Fibroblast of lung (primary cell): ENCODE data around the gene BRCA2. TPM values are rescaled to one million over a fixed set of nuclear protein-coding genes. Genes with fewer than 3 reads are reported as not detected.

Experiments used
- DNase-seq, 2 donors: peaks; one replicate each; pipeline versions ENCODE4 v3.0.0 to v3.0.0-alpha.2; 2010; ENCODE audit warnings: low read depth in 2 of 2
- H2AFZ ChIP-seq: 2 replicates; pipeline ENCODE4 v1.5.1; 2012; ENCODE audit warnings: low read length, control low read depth, inconsistent platforms
- H3K27ac ChIP-seq: 2 replicates; pipeline ENCODE4 v1.5.1; 2011; ENCODE audit warnings: low read length, control low read depth; ENCODE audit not compliant: insufficient read depth
- H3K27me3 ChIP-seq: 2 replicates; pipeline ENCODE4 v1.5.1; 2011; ENCODE audit warnings: mild to moderate bottlenecking, low read length; ENCODE audit not compliant: control insufficient read depth, insufficient read depth
- H3K36me3 ChIP-seq: 2 replicates; pipeline ENCODE4 v1.5.1; 2011; ENCODE audit warnings: low read length; ENCODE audit not compliant: control insufficient read depth, insufficient read depth
- H3K4me1 ChIP-seq: 2 replicates; pipeline ENCODE4 v1.5.1; 2011; ENCODE audit warnings: low read length; ENCODE audit not compliant: control insufficient read depth, insufficient read depth; ENCODE audit errors: extremely low read depth
- H3K4me2 ChIP-seq: 2 replicates; pipeline ENCODE4 v1.5.1; 2011; ENCODE audit warnings: low read length, control low read depth; ENCODE audit not compliant: insufficient read depth; ENCODE audit errors: extremely low read depth
- H3K4me3 ChIP-seq, 4 experiments: fragments of 200-600 bp in 1 of 4; sonication (generic) in 1 of 4; replicated peaks in 1 of 4; 2 replicates each; pipeline ENCODE4 v1.5.1; 2011 to 2016; ENCODE audit warnings: low read length in 4 of 4, low read depth in 3 of 4, mild to moderate bottlenecking in 3 of 4, control low read depth in 2 of 4, inconsistent platforms in 1 of 4, mixed read lengths in 1 of 4; ENCODE audit not compliant: insufficient read depth in 1 of 4; ENCODE audit errors: control extremely low read depth in 1 of 4
- H3K79me2 ChIP-seq: 2 replicates; pipeline ENCODE4 v1.5.1; 2012; ENCODE audit warnings: mild to moderate bottlenecking, low read length, inconsistent platforms; ENCODE audit not compliant: control insufficient read depth, insufficient read depth
- H3K9ac ChIP-seq: 2 replicates; pipeline ENCODE4 v1.5.1; 2011; ENCODE audit warnings: mild to moderate bottlenecking, low read length, control low read depth; ENCODE audit not compliant: insufficient read depth
- H3K9me3 ChIP-seq: 2 replicates; pipeline ENCODE4 v1.5.1; 2012; ENCODE audit warnings: low read depth, low read length; ENCODE audit not compliant: control insufficient read depth, insufficient read depth
- H4K20me1 ChIP-seq: 2 replicates; pipeline ENCODE4 v1.5.1; 2011; ENCODE audit warnings: low read length; ENCODE audit not compliant: control insufficient read depth, insufficient read depth; ENCODE audit errors: extremely low read depth
- CTCF ChIP-seq, 2 donors: IDR thresholded peaks in 1 of 2; conservative IDR thresholded peaks in 1 of 2; 1 replicate in 1 of 2; 2 replicates in 1 of 2; pipeline ENCODE4 v1.5.1; 2011 to 2012; ENCODE audit warnings: low read length in 2 of 2, control low read depth in 1 of 2, inconsistent platforms in 1 of 2, low read depth in 1 of 2, mild to moderate bottlenecking in 1 of 2
- EZH2 ChIP-seq: IDR thresholded peaks from 2 replicates; pipeline ENCODE4 v1.5.1; 2012; ENCODE audit warnings: low read length, control low read depth, mild to moderate bottlenecking; ENCODE audit errors: missing control alignments
- polyA plus RNA-seq, 2 donors: library from polyadenylated mRNA; depleted of rRNA in 1 of 2; stranded (reverse) in 1 of 2; unstranded in 1 of 2; fragments of >200 nt; gene quantifications; 2 replicates each; pipeline ENCODE4 v1.2.1, GENCODE V29; 2011 to 2012; ENCODE audit warnings: missing spikeins in 1 of 2
- total RNA-seq: library from RNA; depleted of rRNA; stranded (reverse); fragments of >200 nt; gene quantifications from 2 replicates; pipeline ENCODE4 v1.2.1, GENCODE V29; 2014

The BRCA2 gene
- total and polyA plus RNA-seq, 2 donors (not counting 1 experiment from before 2014, with no cell fraction given), result 2.0 to 4.5 TPM

GRCh38 chr13:32370805-32371204, 55.5 kb downstream of the BRCA2 start:
- no peak overlapping the region for H3K4me3 ChIP-seq
- no peak overlapping the region for H2AFZ ChIP-seq
- no peaks in the 10 kb centered on the region for H3K36me3 ChIP-seq
- no peak overlapping the region for H3K27ac ChIP-seq
- H3K9me3 ChIP-seq, result no peaks in the 10 kb centered on the region
- H3K27me3 ChIP-seq, result no peaks in the 10 kb centered on the region
- H3K79me2 ChIP-seq, result no peaks in the 10 kb centered on the region
- no peak overlapping the region for H3K4me2 ChIP-seq
- TF ChIP-seq CTCF (conservative IDR thresholded peaks at IDR 0.05 in 1 of 2, IDR thresholded peaks at IDR 0.05 in 1 of 2; ENCODE audit: low read depth in 1 of 2, low read length in 2 of 2) (no peak), EZH2 (no peak)
- no peaks in the 10 kb centered on the region for H4K20me1 ChIP-seq
- no peak for DNase-seq
- no peak overlapping the region for H3K9ac ChIP-seq
- H3K4me1 ChIP-seq, result no peaks in the 10 kb centered on the region

- H3K9me3 ChIP-seq, result no peaks in the 10 kb centered on the region
- no peak overlapping the region for H3K4me3 ChIP-seq
- H3K27ac ChIP-seq, result no peak overlapping the region
- TF ChIP-seq CTCF (conservative IDR thresholded peaks at IDR 0.05 in 1 of 2, IDR thresholded peaks at IDR 0.05 in 1 of 2; ENCODE audit: low read depth in 1 of 2, low read length in 2 of 2) (no peak), EZH2 (no peak)
- no peaks in the 10 kb centered on the region for H4K20me1 ChIP-seq
- no peaks in the 10 kb centered on the region for H3K79me2 ChIP-seq
- H3K36me3 ChIP-seq, result no peaks in the 10 kb centered on the region
- H2AFZ ChIP-seq, result no peak overlapping the region
- H3K4me2 ChIP-seq, result no peak overlapping the region
- H3K4me1 ChIP-seq, result no peaks in the 10 kb centered on the region
- DNase-seq, result no peak
- H3K9ac ChIP-seq, result no peak overlapping the region
- H3K27me3 ChIP-seq, result no peaks in the 10 kb centered on the region
These were observed 61.5 kb downstream of the BRCA2 start for GRCh38 chr13:32376642-32377415.

- no peak overlapping the region for H2AFZ ChIP-seq
- no peak overlapping the region for H3K4me2 ChIP-seq
- H3K36me3 ChIP-seq, result no peaks in the 10 kb centered on the region
- H3K27me3 ChIP-seq, result no peaks in the 10 kb centered on the region
- H4K20me1 ChIP-seq, result no peaks in the 10 kb centered on the region
- DNase-seq, result peak in 1 of 2 donors; percentile 14
- no peak overlapping the region for H3K4me3 ChIP-seq
- H3K79me2 ChIP-seq, result no peaks in the 10 kb centered on the region
- TF ChIP-seq CTCF (conservative IDR thresholded peaks at IDR 0.05 in 1 of 2, IDR thresholded peaks at IDR 0.05 in 1 of 2; ENCODE audit: low read depth in 1 of 2, low read length in 2 of 2), result no peak
- no peak for TF ChIP-seq EZH2
- no peak overlapping the region for H3K27ac ChIP-seq
- no peaks in the 10 kb centered on the region for H3K4me1 ChIP-seq
- H3K9ac ChIP-seq, result no peak overlapping the region
- H3K9me3 ChIP-seq, result no peaks in the 10 kb centered on the region
These were observed 62.7 kb downstream of the BRCA2 start for GRCh38 chr13:32378012-32378411.
